HCT116 (cell line): ENCODE results near the gene PRELID2. TPM values are rescaled to one million over a fixed set of nuclear protein-coding genes. Genes with fewer than 3 reads are reported as not detected.

Experiments
- ATAC-seq: fragments of 200-7000 bp; cut with Tn5 transposase; 2 replicates; pipeline ENCODE4 v1.9.1; 2020; ENCODE audit warnings: mild to moderate bottlenecking, moderate library complexity
- BruUV-seq: library from RNA; stranded (reverse); fragments of 400-500 nt; replicated peaks from 2 replicates; lab custom pipeline; 2021; lab: Mats Ljungman, UMichigan
- CTCF ChIA-PET: fragments of 300-600 bp; sonication (Branson Sonifier 250); formaldehyde crosslinking; loops from one replicate; lab custom pipeline; 2021; ENCODE audit warnings: antibody characterized with exemption; lab: Charles Lee
- POLR2A ChIA-PET: fragments of 300-600, 350-600 bp; sonication (Branson Sonifier 250); formaldehyde crosslinking; loops from one replicate; lab custom pipeline; 2021; ENCODE audit warnings: antibody characterized with exemption; lab: Charles Lee
- RAD21 ChIA-PET, 2 experiments: fragments of 300-600 bp; sonication (Branson Sonifier 250); formaldehyde crosslinking; loops; one replicate each; lab custom pipeline; 2023; ENCODE audit warnings: low total read pairs in 2 of 2; ENCODE audit not compliant: uncharacterized antibody in 2 of 2, unreplicated experiment in 2 of 2, low non-redundant PET in 1 of 2; lab: Charles Lee
- DNase-seq: peaks from one replicate; pipeline ENCODE4 v3.0.0-alpha.2; 2010; ENCODE audit warnings: low read depth, low spot score
- H2AFZ ChIP-seq: fragments of 200-600 bp; shearing (Covaris generic), sonication (generic); 2 replicates; pipeline ENCODE4 v1.6.1; 2017; ENCODE audit warnings: low read depth, mixed run types, mixed read lengths, antibody characterized with exemption, low read length; ENCODE audit not compliant: poor library complexity, severe bottlenecking
- H3K27ac ChIP-seq: 2 replicates; pipeline ENCODE4 v1.5.1; 2012; ENCODE audit warnings: low read depth, low read length
- H3K27me3 ChIP-seq: fragments of 200-600 bp; sonication (generic); 2 replicates; pipeline ENCODE4 v1.6.1; 2016; ENCODE audit warnings: mixed run types, low read length, mixed read lengths; ENCODE audit not compliant: insufficient read depth
- H3K36me3 ChIP-seq, 2 experiments: fragments of 200-500 bp in 1 of 2; fragments of 200-600 bp in 1 of 2; sonication (Bioruptor generic) in 1 of 2; sonication (generic) in 1 of 2; 2 replicates each; pipeline versions ENCODE4 v1.5.1 to v1.6.1; 2014 to 2016; ENCODE audit warnings: low read length in 2 of 2, inconsistent platforms in 1 of 2, mixed read lengths in 1 of 2, mixed run types in 1 of 2; ENCODE audit not compliant: insufficient read depth in 2 of 2, control insufficient read depth in 1 of 2
- H3K4me1 ChIP-seq, 2 experiments: fragments of 200-600 bp in 1 of 2; sonication (generic) in 1 of 2; 2 replicates each; pipeline versions ENCODE4 v1.5.1 to v1.6.1; 2012 to 2017; ENCODE audit warnings: low read length in 2 of 2, inconsistent platforms in 1 of 2, mild to moderate bottlenecking in 1 of 2, mixed read lengths in 1 of 2, mixed run types in 1 of 2, moderate library complexity in 1 of 2; ENCODE audit not compliant: insufficient read depth in 2 of 2, control insufficient read depth in 1 of 2
- H3K4me2 ChIP-seq: fragments of 200-600 bp; sonication (generic); 2 replicates; pipeline ENCODE4 v1.6.1; 2017; ENCODE audit warnings: mixed run types, low read length, mixed read lengths
- H3K4me3 ChIP-seq, 2 experiments: fragments of 200-600 bp in 1 of 2; sonication (generic) in 1 of 2; replicated peaks in 1 of 2; 2 replicates each; pipeline ENCODE4 v1.5.1; 2011 to 2016; ENCODE audit warnings: low read length in 2 of 2, control low read depth in 1 of 2, low read depth in 1 of 2, mild to moderate bottlenecking in 1 of 2, mixed read lengths in 1 of 2, mixed run types in 1 of 2
- H3K79me2 ChIP-seq: fragments of 200-600 bp; sonication (generic); 2 replicates; pipeline ENCODE4 v1.6.1; 2017; ENCODE audit warnings: mild to moderate bottlenecking, mixed run types, low read length, moderate library complexity, mixed read lengths; ENCODE audit not compliant: insufficient read depth
- H3K9ac ChIP-seq: fragments of 200-600 bp; sonication (generic); 2 replicates; pipeline ENCODE4 v1.6.1; 2016; ENCODE audit warnings: low read length, mixed read lengths
- H3K9me2 ChIP-seq: fragments of 200-600 bp; sonication (generic), shearing (Covaris generic); 2 replicates; pipeline ENCODE4 v1.6.1; 2017; ENCODE audit warnings: mixed run types, mild to moderate bottlenecking, moderate library complexity; ENCODE audit not compliant: insufficient read depth
- H3K9me3 ChIP-seq, 2 experiments: fragments of 200-500 bp in 1 of 2; fragments of 200-600 bp in 1 of 2; sonication (Bioruptor generic) in 1 of 2; sonication (generic) in 1 of 2; 2 replicates each; pipeline ENCODE4 v1.6.1; 2014 to 2017; ENCODE audit warnings: low read length in 2 of 2, mixed read lengths in 2 of 2, inconsistent platforms in 1 of 2, low read depth in 1 of 2, mild to moderate bottlenecking in 1 of 2, mixed run types in 1 of 2, moderate library complexity in 1 of 2; ENCODE audit not compliant: control insufficient read depth in 1 of 2, insufficient read depth in 1 of 2
- H4K20me1 ChIP-seq: fragments of 200-600 bp; sonication (generic), shearing (Covaris generic); 2 replicates; pipeline ENCODE4 v1.6.1; 2017; ENCODE audit warnings: mixed run types, mild to moderate bottlenecking, moderate library complexity; ENCODE audit not compliant: insufficient read depth
- ATF3 ChIP-seq: IDR thresholded peaks from 2 replicates; pipeline ENCODE4 v1.6.1; 2012
- CBX3 ChIP-seq: IDR thresholded peaks from 2 replicates; pipeline ENCODE4 v1.6.1; 2012; ENCODE audit warnings: low read depth
- CEBPB ChIP-seq: IDR thresholded peaks from 2 replicates; pipeline ENCODE4 v1.6.1; 2012; ENCODE audit warnings: low read depth
- CTCF ChIP-seq, 3 experiments: fragments of 200-600 bp in 1 of 3; sonication (generic) in 1 of 3; IDR thresholded peaks in 2 of 3; conservative IDR thresholded peaks in 1 of 3; 2 replicates each; pipeline ENCODE4 v1.5.1; 2012 to 2017; ENCODE audit warnings: low read depth in 2 of 3, low read length in 2 of 3, antibody characterized with exemption in 1 of 3, borderline replicate concordance in 1 of 3, control low read depth in 1 of 3, mild to moderate bottlenecking in 1 of 3, mixed read lengths in 1 of 3, mixed run types in 1 of 3, moderate library complexity in 1 of 3; ENCODE audit not compliant: insufficient read depth in 1 of 3
- EZH2phosphoT487 ChIP-seq: fragments of 200-600 bp; IDR thresholded peaks from 2 replicates; pipeline ENCODE4 v1.6.1; 2018; ENCODE audit warnings: antibody characterized with exemption, borderline replicate concordance
- FOSL1 ChIP-seq: IDR thresholded peaks from 2 replicates; pipeline ENCODE4 v1.6.1; 2012; ENCODE audit warnings: low read depth
- MAX ChIP-seq: IDR thresholded peaks from 2 replicates; pipeline ENCODE4 v1.6.1; 2012
- POLR2AphosphoS5 ChIP-seq: IDR thresholded peaks from 2 replicates; pipeline ENCODE4 v1.6.1; 2011; ENCODE audit warnings: mild to moderate bottlenecking, low read depth, low read length, moderate library complexity
- REST ChIP-seq: IDR thresholded peaks from 2 replicates; pipeline ENCODE4 v1.6.1; 2012; ENCODE audit warnings: low read depth
- YY1 ChIP-seq: IDR thresholded peaks from 2 replicates; pipeline ENCODE4 v1.6.1; 2011; ENCODE audit warnings: low read length, low read depth, moderate library complexity, mild to moderate bottlenecking; ENCODE audit not compliant: insufficient replicate concordance; ENCODE audit errors: extremely low read depth
- intact Hi-C: fragments of 100-400 bp; cut with micrococcal nuclease; formaldehyde crosslinking; loops from 2 replicates; pipeline ENCODE4 v1.10.0; 2022
- total RNA-seq: library from RNA; stranded (reverse); gene quantifications from one replicate; pipeline ENCODE4 v1.2.1, GENCODE V29; 2021; ENCODE audit not compliant: unreplicated experiment

Gene PRELID2
- total RNA-seq, 1 experiment from 2014 or later: 20.1 TPM

GRCh38 chr5:145801195-145801594 is 33.9 kb downstream of the PRELID2 start:
- RAD21 ChIA-PET: no interaction called here
- CTCF ChIA-PET: no interaction called here
- Histone ChIP-seq H3K79me2 (no peaks in the 10 kb centered on the region), H3K9me3 (no peaks in the 10 kb centered on the region), H3K4me1 (no peaks in the 10 kb centered on the region), H4K20me1 (0 out of 2 replicates have a peak, but pooled peaks cover 5% of the 10 kb centered on the region), H3K27ac (no peak overlapping the region), H3K27me3 (no peaks in the 10 kb centered on the region), H3K4me2 (no peak overlapping the region), H3K36me3 (no peaks in the 10 kb centered on the region), H3K9ac (no peak overlapping the region), H3K9me2 (no peaks in the 10 kb centered on the region), H2AFZ (no peak overlapping the region), H3K4me3 (no peak overlapping the region)
- ATAC-seq: no peak
- no peak for TF ChIP-seq CBX3
- peak; percentile 41; the same call in 1 of the 2 replicates for TF ChIP-seq FOSL1
- peak; percentile 52 for TF ChIP-seq CEBPB
- TF ChIP-seq ATF3: peak; percentile 51; the same call in 1 of the 2 replicates
- BruUV-seq: no TSS peak
- no peak for DNase-seq
- POLR2A ChIA-PET: no interaction called here
- intact Hi-C loops: no loop called here

- TF ChIP-seq ATF3 (no peak), YY1 (no peak), POLR2AphosphoS5 (no peak), EZH2phosphoT487 (no peak), FOSL1 (no peak), CTCF (IDR thresholded peaks at IDR 0.05 in 2 of 3, conservative IDR thresholded peaks at IDR 0.05 in 1 of 3; ENCODE audit: borderline replicate concordance in 1 of 3, insufficient read depth in 1 of 3, low read depth in 2 of 3, low read length in 2 of 3) (no peak), REST (no peak), MAX (no peak)
- Histone ChIP-seq H3K9me2 (no peaks in the 10 kb centered on the region), H3K4me1 (no peaks in the 10 kb centered on the region), H3K9ac (no peak overlapping the region), H3K36me3 (no peaks in the 10 kb centered on the region), H3K4me3 (no peak overlapping the region), H4K20me1 (0 out of 2 replicates have a peak, but pooled peaks cover 5% of the 10 kb centered on the region), H3K4me2 (no peak overlapping the region), H3K79me2 (no peaks in the 10 kb centered on the region), H3K27me3 (no peaks in the 10 kb centered on the region), H2AFZ (no peak overlapping the region), H3K27ac (no peak overlapping the region), H3K9me3 (no peaks in the 10 kb centered on the region)
- no TSS peak for BruUV-seq
- no peak for DNase-seq
- RAD21 ChIA-PET: no interaction called here
- no peak for ATAC-seq
- intact Hi-C loops: no loop called here
- POLR2A ChIA-PET: no interaction called here
- CTCF ChIA-PET: no interaction called here
Observed at GRCh38 chr5:145800181-145800580, 35.0 kb downstream of the PRELID2 start.
